GM18502 (cell line): Measurements from ENCODE around the gene BZW2.

Experiments used
- ATAC-seq: cut with Tn5 transposase; IDR thresholded peaks from one replicate; pipeline ENCODE4 v1.9.1; 2021; ENCODE audit warnings: mild to moderate bottlenecking; ENCODE audit not compliant: unreplicated experiment, poor library complexity

BZW2 gene

GRCh38 chr7:16710651-16711050 is 64.7 kb downstream of the BZW2 start:
- ATAC-seq: no peak

DNA sequence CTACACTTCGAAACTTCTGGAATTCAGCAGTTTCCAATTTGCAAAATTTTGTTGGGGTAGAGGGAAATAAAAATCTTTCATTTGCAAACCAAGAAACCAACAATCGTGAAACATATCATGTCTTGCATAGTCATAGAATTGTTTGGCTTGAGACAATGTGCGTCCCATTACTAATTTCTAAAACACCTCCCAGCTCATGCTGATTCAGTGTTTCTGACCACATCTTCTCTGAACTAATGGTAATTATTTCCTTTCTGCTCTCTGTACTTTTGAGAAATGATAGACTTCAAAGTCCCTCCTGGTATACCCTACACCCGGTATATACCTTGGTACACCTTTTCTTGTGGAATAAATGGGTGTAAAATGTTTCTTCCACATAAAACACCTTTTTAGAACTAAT is 65.7 kb downstream of the BZW2 start:
- no peak for ATAC-seq

GRCh38 chr7:16712916-16713315 is 66.9 kb downstream of the BZW2 start:
- peak; percentile 72 for ATAC-seq

DNA sequence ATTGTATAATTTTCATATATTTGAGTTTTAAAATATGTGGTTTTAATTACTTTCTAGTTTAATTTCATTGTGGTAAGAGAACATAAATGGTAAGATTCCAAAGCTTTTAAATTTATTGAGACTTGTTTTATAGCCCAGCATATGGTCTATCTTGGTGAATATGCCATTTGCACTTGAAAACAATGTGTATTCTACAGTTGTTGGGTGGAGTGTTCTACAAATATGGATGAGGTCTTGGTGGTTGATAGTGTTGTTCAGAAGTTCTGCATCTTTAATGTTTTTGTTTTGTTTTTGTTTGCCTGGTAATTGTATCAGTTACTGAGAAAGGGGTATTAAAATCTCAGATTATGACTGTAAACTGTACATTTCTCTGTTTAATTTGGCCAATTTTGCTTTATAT is 69.9 kb downstream of the BZW2 start:
- no peak for ATAC-seq

DNA sequence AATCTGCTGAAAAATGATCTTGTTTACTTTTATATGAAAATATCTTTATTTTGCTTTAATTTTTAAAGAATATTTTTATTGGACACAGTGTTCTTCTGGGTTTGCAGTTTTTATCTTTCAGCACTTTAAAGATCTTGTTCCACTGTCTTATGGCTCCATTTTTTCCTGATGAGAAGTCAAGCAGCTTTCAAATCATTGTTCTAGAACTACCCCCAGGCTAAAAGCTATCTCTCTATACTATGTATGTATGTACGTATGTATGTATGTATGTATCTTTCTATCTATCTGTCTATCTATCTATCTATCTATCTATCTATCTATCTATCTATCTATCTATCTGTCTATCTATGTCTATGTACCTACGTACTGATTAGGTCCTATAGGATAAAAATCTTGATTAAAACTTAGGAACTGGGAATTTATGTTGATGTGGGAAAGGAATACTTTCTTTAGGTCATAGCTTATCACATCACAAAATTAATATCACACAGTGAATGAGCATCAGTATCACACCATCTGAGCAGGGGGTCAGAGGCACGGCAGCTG is 72.2 kb downstream of the BZW2 start:
- no peak for ATAC-seq

- ATAC-seq: no peak
Measured at GRCh38 chr7:16719699-16720098, 73.7 kb downstream of the BZW2 start.

DNA sequence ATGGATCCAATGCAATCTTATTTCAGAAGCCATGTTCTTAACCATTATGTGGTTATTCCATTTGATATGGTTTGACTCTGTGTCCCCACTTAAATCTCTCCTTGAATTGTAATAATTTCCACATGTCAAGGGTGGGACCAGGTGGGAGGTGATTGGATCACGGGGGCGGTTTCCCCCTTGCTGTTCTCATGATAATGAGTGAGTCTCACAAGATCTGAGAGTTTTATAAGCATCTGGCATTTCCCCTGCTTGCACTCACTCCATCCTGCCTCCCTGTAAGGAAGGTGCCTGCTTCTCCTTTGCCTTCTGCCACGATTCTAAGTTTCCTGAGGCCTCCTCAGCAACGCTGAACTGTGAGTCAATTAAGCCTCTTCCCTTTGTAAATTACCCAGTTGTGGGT is 75.6 kb downstream of the BZW2 start:
- ATAC-seq: no peak

- no peak for ATAC-seq
Measured at GRCh38 chr7:16724344-16724743, 78.4 kb downstream of the BZW2 start.

DNA sequence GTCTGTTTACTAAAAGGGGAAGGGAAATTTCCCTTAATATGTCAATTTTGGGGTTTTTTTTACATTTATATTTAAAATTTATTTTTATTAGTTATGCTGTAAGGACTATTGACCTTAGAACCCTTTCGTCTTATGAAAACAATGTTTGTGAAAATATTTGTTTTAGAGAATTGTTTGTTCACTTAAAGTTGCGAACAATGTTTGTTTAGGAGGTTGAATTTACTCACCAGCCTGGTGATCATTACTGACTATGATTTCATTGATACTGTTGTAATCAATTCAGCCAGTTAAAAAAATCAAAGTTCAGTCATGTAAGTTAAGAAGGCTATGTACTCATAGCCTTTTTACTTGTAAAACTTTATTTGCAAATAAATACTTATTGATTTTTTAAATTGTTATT is 80.2 kb downstream of the BZW2 start:
- no peak for ATAC-seq

DNA sequence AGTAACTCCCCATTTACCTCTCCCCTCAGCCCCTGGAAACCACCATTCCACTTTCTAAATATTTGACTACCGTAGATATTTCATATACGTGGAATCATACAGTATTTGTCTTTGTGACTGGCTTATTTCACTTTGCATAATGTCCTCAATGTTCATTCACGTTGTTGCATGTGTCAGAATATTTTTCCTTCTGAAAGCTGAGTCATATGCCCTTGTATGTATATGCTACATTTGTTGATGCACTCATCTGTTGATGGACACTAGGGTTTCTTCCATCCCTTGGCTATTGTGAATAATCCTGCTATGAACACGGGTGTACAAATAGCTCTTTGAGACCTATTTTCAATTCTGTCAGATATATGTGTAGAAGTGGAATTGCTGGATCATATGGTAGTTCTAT is 81.8 kb downstream of the BZW2 start:
- no peak for ATAC-seq

- no peak for ATAC-seq
Measured at GRCh38 chr7:16728811-16729210, 82.8 kb downstream of the BZW2 start.

- no peak for ATAC-seq
Measured at GRCh38 chr7:16729541-16729940, 83.6 kb downstream of the BZW2 start.

DNA sequence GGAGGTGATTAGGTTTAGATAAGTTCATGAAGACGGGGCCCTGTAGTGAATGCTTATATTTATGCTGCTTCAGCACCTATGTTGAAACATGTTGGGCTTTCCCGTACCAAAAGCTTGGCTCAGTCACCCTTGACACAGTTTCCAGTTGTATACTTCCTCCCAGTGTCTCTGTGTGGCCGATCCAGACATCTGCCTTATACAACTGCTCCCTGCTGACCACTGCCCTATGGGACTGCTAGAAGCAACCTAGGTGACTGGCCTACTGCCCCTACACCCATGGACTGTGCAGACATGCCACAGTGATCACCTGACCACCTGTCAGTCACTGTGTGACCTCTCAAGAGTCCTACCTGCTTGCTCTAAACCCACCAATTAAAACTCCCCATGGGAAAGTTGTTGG is 85.0 kb downstream of the BZW2 start:
- no peak for ATAC-seq

- no peak for ATAC-seq
Measured at GRCh38 chr7:16732828-16733227, 86.8 kb downstream of the BZW2 start.

- ATAC-seq: no peak
Measured at GRCh38 chr7:16734148-16734726, 88.3 kb downstream of the BZW2 start.

DNA sequence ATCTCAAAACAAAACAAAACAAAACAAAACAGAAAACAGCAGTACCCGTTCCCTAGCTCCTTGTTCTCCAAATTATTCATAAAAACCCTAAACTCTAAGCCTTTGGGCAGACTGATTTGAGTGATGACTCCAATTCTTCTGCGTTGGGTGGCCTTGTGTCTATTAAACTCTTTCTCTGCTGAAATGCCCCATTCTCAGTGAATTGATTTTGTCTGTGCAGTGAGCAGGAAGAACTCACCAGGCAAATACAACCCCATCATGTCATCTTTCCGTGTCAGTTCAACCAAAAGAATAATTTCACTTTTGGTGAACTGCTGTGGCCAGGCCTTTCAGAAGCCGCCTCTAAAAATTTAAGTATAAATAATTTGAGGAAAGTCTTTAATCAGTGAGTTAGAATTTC is 89.0 kb downstream of the BZW2 start:
- no peak for ATAC-seq

GRCh38 chr7:16738011-16738688 is 92.2 kb downstream of the BZW2 start:
- ATAC-seq: no peak

GRCh38 chr7:16739863-16740622 is 94.1 kb downstream of the BZW2 start:
- no peak for ATAC-seq

DNA sequence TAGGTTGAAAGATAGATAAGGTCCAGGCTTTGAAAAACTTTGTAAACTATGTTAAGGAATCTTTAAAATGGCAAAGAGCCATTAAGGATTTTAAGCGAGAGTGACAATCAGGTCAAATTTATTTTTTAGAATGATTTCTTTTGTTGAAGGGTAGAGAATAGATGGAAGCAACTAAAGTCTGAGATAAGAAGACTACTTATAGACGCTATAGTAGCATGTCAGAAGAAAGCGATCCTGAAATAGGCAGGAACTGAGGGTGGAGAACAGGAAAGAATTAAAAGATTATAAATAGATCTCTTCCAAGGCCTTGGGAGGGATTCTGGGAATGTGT is 94.6 kb downstream of the BZW2 start:
- no peak for ATAC-seq

DNA sequence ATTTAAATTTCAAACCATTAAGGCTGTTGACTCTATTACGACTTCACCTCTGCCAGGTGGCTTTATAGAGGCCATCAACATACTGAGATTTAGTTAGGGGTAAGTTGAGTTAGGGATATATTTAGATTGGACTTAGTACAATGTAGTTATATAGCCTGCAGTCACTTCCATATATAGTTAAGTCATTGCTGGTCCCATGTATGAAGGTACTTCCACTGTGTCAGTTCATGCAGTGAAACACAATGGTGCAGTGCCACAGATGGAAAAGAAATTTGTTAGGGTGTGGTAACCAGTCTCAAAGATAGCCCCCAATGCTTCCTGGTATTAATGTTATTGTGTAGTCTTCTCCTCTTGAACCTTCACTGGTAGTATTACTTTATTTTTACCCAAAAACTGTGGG is 95.0 kb downstream of the BZW2 start:
- no peak for ATAC-seq

DNA sequence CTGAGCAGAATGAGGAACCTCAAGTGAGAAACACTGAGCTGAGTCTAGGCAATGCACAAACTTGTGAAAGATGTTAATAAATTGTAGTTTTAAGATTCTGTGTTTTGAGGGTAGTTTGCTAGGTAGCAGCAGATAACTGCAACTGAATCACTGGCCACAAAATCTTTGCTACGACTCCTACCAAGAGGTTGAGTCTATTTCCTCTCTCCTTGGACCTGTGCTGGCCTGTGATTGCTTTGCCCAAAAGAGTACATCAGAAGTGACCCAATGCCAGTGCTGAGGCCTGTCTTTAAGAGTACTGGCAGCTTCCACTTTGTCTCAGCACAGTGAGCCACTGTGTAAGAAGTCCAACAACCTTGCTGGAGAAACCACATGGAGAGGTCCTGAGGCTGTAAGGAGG is 95.7 kb downstream of the BZW2 start:
- no peak for ATAC-seq

DNA sequence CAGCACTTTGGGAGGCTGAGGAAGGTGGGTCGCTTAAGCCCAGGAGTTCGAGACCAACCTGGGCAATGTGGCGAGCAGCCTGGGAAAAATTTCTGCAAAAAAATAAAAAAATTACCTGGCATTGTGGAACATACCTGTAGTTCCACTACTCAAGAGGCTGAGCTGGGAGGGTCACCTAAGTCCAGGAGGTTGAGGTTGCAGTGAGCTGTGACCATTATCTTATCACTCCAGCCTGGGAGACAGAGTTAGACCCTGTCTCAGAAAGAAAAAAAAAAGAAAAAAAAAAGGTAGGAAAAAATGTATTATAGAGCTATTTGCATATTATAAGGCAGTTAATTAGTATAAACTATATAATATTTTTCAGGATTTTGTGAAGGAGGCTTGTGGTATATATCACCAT is 96.6 kb downstream of the BZW2 start:
- ATAC-seq: no peak
